ENCODE data around the gene TFAP2C. TPM values are rescaled to one million over a fixed set of nuclear protein-coding genes. Genes with fewer than 3 reads are reported as not detected.
A peak's percentile ranks its signal among the peaks of the same experiment; 100 is the strongest.

The TFAP2C gene
- total and polyA plus RNA-seq, 2 experiments from 2014 or later: 11.9 to 14.3 TPM

- H2AFZ ChIP-seq: no peak overlapping the region
- ATAC-seq (peak; percentile 3; the same call in 1 of the 3 replicates), DNase-seq (ENCODE audit: low spot score) (peak; percentile 30)
- H3K9me2 ChIP-seq (ENCODE audit: insufficient read depth): no peaks in the 10 kb centered on the region
- 0 out of 3 replicates have a peak overlapping the region, but pooled peaks have one; percentile 16 for H3K4me3 Mint-ChIP-seq
- H3K27ac Mint-ChIP-seq: no peak overlapping the region
- H3K9me3 Mint-ChIP-seq: no peaks in the 10 kb centered on the region
- H3K27me3 Mint-ChIP-seq (ENCODE audit: insufficient read depth, low read depth, poor library complexity): peaks cover 33% of the 10 kb centered on the region
- H3K27me3 ChIP-seq (ENCODE audit: insufficient read depth): peaks cover 14% of the 10 kb centered on the region
- H3K36me3 Mint-ChIP-seq (ENCODE audit: low read depth): peaks cover 30% of the 10 kb centered on the region
- 0 out of 2 replicates have a peak, but pooled peaks cover under 1% of the 10 kb centered on the region for H3F3A ChIP-seq (replicated peaks; ENCODE audit: low read depth)
- no peaks in the 10 kb centered on the region for H4K20me1 ChIP-seq (replicated peaks; ENCODE audit: insufficient read depth)
- H3K4me1 Mint-ChIP-seq: peaks cover 64% of the 10 kb centered on the region
- H3K79me2 ChIP-seq (replicated peaks; ENCODE audit: insufficient read depth): peaks cover 31% of the 10 kb centered on the region
- peak overlapping the region; percentile 56; the same call in 1 of the 2 replicates for H3K27ac ChIP-seq (ENCODE audit: low read depth)
- H3K4me1 ChIP-seq (ENCODE audit: insufficient read depth): peaks cover 64% of the 10 kb centered on the region
- peak overlapping the region; percentile 55 for H3K4me2 ChIP-seq
- no peak for TF ChIP-seq POLR2AphosphoS5 (IDR thresholded peaks at IDR 0.05; ENCODE audit: low read depth)
- no peak for TF ChIP-seq CTCF (conservative IDR thresholded peaks at IDR 0.05; ENCODE audit: low read depth in 2 of 2)
- TF ChIP-seq REST (IDR thresholded peaks at IDR 0.05; ENCODE audit: unreplicated experiment): no peak
- TF ChIP-seq ETS1 (IDR thresholded peaks at IDR 0.05): no peak
- TF ChIP-seq CREB1 (CRISPR knock-in tag; IDR thresholded peaks at IDR 0.05; ENCODE audit: low read depth): no peak
- TF ChIP-seq STAT1 (IDR thresholded peaks at IDR 0.05; ENCODE audit: unreplicated experiment): no peak
- no peak for TF ChIP-seq EZH2 (IDR thresholded peaks at IDR 0.05; ENCODE audit: low read depth, unreplicated experiment)
- no peak for TF ChIP-seq NANOG (IDR thresholded peaks at IDR 0.05; ENCODE audit: borderline replicate concordance)
- no peak for TF ChIP-seq ZNF114 (CRISPR knock-in tag; IDR thresholded peaks at IDR 0.05)
- no peak for TF ChIP-seq ZNF462 (CRISPR knock-in tag; IDR thresholded peaks at IDR 0.05)
- TF ChIP-seq ZNF331 (CRISPR knock-in tag; IDR thresholded peaks at IDR 0.05; ENCODE audit: low read depth): no peak
- TF ChIP-seq JUNB (IDR thresholded peaks at IDR 0.05; ENCODE audit: unreplicated experiment): no peak
- no peak for TF ChIP-seq EZH2phosphoT487 (IDR thresholded peaks at IDR 0.05; ENCODE audit: unreplicated experiment)
- no peak overlapping the region; the same call in 1 of the 2 replicates for H3K4me3 ChIP-seq
- peaks cover 13% of the 10 kb centered on the region; the same call in 1 of the 2 replicates for H3K36me3 ChIP-seq (ENCODE audit: insufficient read depth)
Observed at GRCh38 chr20:56634735-56635385, 5.8 kb downstream of the TFAP2C start.
